NCI-H1436 treated with DMSO at 0.1 percent for 48 hours (cell line): ENCODE results near the gene TEX101.
"Not testable (repeated sequence)": the region's sequence is repeated elsewhere in the genome, so short reads cannot be mapped to it uniquely, and the experiment has no call there.

Source experiments
- DNase-seq: peaks from one replicate; lab custom pipeline; 2025; lab: John Stamatoyannopoulos, UW

TEX101 gene

DNA sequence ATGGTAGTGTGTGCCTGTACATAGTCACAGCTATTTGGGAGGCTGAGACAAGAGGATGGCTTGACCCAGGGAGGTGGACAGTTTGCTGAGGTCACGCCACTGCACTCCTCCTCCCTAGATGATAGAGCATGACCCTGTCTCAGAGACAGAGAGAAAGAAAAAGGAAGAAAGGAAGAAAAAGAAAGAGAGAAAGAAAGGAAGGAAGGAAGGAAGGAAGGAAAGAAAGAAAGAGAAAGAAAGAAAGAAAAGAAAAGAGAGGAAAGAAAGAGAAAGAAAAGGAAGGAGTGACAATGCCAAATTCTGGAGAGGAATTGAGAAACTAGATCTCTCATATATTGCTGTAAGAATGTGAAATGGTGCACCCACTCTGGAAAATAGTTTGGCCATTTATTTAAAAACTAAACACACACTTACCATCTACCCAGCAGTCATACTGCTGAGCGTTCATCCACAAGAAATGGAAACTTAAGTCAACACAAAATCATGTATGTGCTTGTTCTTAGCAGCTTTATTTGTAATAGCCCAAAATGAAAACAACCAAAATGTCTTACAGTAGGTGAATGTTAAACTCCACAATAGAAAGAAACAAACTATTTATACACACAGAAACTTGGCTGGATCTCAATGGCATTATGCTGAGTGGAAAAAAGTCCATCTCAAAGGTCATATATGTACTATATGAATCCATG lies 7.5 kb downstream of the TEX101 start:
- no peak for DNase-seq

DNA sequence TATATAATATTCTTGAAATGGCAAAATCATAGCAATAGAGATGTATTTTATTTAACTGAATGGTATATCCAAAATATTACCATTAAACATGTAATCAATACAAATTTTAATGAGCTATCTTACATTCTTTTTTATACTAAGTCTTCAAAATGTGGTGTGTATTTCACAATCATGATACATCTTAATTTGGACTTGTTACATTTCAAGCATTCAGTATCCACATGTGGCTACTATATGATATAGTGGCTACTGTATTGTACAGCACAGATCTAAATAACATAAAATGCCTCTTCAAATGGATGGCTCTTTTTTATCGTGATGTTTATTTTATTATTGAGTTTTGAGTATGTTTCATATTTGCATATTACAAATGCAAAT lies 8.0 kb downstream of the TEX101 start:
- DNase-seq: no peak

DNA sequence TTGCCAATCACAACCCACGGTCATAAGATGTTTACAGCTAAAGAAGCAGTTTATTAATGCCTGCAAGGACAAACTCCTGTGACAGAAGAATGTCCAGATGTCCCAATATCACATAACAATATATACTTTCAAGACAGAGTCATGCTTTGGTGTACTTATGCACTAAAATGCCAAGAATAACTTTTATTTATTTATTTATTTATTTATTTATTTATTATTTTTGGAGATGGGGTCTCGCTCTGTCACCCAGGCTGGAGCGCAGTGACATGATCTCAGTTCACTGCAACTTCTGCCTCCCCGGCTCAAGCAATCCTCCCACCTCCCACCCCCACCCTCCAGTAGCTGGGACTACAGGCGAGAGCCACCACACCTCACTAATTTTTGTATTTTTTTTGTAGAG lies 9.1 kb downstream of the TEX101 start:
- DNase-seq: no peak

DNA sequence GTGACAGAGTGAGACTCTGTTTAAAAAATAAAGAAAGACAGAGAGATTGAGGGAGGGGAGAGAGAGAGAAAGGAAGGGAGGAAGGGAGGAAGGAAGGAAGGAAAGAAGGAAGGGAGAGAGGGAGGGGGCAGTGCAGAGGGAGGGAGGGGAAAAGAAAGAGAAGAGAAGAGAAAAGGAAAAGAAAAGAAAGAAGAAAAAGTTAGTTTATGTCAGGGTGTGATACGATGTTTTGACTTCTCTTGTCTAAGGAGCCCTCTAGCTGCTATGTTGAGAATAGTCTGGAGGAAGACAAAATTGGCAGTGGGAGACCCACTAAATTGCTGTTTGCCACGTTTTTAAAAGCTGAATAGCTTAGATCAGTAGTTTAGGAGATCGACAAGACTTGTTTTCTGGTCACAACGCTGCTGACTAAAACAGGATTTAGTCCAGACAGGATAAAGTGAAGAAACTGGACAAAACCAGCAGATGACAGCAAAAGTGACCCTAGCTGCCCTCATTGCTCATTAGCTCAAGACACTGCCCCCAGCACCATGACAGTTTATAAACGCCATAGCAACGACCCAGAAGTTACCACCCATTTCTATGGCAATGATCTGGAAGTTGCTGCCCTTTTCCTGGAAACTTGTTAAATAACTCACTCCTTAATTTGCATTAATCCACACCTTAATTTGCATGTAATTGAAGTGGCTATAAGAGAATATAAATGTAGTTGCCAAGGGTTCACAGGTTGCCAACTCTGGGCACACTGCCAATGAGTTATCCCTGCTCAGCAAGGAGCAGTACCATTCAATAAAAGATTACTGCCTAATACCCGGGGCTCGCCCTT lies 11.1 kb downstream of the TEX101 start:
- DNase-seq: no peak

DNA sequence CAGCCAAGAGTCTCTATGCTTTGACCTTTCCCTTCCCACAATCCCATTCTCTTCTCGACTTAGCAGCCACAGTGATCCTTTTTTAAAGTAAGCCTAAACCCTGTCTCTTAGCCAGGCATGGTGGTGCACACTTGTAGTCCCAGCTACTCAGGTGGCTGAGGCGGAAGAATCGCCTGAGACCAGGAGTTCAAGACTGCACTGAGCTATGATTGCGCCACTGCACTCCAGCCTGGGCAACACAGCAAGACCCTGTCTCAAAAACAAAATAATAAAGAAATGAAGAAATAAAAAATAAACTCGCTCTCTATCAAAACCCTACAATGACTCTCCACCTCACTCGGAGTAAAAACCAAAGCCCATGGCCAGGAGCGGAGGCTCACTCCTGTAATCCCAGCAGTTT lies 14.7 kb downstream of the TEX101 start:
- no peak for DNase-seq

DNA sequence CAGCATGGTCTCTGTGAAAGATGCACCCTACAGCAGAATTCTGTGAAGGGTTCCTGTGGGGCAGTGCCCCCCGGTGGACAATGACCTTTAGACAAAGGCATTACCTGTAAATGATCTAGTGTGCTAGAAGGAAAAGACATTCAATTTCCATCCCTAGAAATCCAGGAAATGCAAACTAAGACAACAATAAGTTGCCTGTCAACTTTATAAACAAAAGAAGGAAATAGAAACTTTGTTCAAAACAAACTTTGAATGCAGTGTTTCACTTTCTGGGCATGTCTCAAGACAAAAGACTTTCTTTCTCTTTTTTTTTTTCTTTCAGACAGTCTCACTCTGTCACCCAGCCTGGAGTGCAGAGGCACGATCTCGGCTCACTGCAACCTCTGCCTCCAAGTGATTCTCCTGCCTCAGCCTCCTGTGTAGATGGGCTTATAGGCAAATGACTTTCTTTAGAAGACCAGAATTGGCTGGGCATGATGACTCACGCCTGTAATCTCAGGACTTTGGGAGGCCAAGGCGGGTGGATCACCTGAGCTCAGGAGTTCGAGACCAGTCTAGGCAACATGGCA lies 15.5 kb downstream of the TEX101 start:
- DNase-seq: no peak

DNA sequence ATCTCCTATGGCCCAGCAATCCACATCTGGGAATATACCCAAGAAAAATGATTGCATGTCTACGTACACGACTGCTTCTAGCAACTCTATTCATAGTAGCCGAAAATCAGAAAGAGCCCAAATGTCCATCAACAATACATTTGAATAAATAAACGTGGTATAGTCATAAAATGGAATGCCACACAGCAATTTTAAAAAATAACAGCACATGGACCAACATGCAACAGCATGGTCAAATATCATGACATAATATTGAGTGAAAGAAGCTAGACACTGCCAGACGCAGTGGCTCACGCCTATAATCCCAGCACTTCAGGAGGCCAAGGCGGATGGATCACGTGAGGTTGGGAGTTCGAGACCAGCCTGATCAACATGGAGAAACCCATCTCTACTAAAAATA lies 16.3 kb downstream of the TEX101 start:
- no peak for DNase-seq

DNA sequence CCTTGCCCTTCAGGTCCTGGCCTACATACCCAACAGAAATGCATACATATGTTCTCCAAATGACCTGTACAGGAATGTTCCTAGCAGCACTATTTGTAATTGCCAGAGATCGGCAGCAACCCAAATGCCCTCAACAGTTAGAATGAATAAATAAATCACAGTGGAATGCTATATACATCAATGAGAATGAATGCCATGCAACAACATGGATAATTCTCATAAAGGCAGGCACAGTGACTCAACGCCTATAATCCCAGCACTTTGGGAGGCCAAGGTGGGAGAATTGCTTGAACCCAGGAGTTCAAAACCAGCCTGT lies 18.6 kb downstream of the TEX101 start:
- no peak for DNase-seq

DNA sequence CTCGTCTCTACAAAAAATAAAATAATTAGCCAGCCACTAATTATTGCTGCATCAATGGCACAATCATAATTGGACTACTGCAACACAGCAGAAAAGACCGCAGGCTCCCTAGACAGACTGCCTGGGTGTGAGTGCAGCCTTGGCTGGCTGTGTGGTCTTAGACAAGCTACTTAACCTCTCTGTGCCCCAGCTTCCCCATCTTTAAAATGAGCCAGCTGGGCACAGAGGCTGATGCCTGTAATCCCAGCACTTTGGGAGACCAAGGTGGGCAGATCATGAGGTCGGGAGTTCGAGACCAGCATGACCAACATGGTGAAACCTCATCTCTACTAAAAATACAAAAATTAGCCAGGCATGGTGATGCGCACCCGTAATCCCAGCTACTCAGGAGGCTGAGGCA lies 19.0 kb downstream of the TEX101 start:
- no peak for DNase-seq

DNA sequence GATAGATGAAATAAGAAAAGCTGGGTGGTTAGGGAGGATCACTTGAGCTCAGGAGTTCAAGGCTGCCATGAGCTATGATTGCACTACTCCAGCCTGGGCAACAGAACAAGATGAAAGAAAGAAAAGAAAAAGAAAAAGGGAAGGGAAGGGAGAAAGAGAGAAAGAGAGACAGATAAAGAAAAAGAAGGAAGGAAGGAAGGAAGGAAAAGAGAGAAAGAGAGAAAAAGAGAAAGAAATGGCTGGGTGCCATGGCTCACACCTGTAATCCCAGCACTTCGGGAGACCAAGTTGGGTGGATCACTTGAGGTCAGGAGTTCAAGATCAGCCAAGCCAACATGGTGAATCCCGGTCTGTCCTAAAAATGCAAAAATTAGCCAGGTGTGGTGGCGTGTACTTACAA lies 21.1 kb downstream of the TEX101 start:
- DNase-seq: no peak

DNA sequence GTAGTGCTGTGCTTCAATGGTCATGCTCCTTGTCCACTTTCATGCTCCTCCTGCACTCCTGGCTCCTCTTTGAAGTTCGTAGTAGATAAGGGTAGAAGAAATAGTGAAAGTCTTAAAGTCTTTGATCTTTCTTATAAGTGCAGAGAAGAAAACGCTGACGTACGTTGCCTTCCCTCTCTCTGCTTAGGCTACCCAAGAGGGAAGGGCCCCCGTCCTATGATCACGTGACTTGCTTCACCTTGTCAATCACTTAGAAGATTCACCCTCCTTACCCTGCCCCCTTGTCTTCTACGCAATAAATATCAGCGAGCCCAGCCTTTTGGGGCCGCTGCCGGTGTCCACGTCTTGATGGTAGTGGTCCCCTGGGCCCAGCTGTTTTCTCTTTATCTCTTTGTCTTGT lies 22.6 kb downstream of the TEX101 start:
- not testable (repeated sequence) for DNase-seq

DNA sequence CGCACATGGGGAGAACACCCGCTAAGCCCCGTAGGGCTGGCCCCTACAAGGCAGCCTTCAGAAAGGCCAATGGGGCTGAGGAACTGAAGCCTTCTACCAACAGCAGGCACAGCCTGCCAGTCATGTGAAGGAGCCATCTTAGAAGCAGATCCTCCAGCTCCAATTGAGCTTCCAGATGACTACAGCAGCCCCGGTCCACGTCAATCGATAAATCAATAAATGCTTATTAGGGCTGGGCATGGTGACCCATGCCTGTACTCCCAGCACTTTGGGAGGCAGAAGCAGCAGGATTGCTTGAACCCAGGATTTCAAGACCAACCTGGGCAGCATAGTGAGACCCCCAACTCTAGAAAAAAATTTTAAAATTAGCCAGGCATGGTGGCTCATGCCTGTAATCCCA lies 23.0 kb downstream of the TEX101 start:
- DNase-seq: no peak

DNA sequence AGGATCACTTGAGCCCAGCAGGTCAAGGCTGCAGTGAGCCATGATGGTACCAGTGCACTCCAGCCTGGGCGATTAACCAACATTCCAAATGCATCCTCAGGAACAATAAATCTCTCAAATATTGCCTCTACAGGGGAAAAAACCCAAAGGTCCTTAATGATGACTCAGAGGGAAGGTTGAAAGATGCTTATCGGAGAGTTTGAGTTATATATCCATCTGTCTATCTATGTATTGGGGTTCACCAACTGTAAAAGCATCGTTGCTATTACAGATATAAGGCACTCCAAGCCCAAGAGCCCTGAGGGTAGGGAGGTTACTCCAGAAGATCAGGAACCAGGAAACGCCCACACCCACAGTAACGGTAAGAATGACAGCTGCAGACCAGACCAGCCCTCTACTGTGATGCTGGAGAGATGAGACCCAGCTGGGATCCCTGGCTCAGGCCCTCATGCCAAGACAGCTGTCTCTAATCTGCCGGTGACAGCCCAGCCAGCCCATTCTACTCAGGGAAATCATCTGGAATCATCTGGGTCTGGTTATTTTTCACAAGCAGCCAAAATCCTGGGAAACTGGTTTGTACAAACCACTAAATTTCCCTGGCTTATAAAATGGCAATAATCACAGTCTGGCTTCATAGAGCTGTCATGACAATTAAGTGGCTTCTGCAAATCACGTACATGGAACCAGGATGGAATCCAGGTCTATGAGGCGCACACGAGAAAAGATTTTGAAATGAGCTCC lies 23.8 kb downstream of the TEX101 start:
- no peak for DNase-seq

DNA sequence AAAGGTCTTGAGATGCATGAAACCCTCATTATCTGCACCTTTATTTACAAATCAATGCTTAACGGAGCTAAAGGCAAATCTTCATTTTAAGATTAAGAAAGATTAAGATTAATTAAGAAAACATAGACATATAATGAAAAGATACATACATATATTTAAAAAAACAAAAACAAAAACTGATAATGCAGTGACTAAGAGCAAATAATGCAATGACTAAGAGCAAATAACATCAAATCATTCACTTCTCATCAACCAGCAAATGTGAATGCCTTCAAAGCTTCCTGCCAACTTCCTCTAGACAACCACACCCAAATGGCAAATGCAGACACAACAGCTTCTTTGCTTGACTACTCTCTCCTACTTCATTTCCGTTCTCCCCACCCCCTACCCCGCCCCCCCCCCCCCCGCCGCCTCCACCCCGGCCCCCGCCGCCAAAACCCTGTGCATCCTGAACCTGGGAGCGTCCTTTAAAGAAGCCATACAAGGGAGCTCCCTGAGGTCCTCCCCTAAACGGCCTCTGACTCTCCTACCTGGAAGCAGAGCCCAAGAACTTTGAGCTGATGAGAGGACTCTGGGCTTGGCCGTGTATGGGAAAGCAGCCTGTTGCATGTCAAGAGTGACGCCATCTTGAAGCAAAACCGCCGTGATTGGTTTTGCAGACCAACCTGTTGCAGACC lies 24.5 kb downstream of the TEX101 start:
- no peak for DNase-seq

DNA sequence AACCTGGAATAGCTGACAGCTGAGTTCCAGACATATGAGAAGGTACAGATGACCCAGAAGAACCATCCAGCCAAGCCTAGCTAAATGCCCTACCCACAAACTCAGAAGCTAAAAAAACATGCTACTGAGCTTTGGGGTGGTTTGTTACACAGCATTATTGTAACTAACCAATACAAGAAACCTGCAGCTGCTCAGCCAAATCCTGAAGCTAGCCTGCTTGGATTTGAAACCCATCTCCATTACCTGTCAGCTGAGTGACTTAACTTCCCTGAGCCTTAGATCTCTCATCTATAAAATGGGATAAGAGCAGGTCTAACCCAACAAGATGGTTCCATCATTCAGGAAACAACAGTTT lies 25.0 kb downstream of the TEX101 start:
- no peak for DNase-seq

DNA sequence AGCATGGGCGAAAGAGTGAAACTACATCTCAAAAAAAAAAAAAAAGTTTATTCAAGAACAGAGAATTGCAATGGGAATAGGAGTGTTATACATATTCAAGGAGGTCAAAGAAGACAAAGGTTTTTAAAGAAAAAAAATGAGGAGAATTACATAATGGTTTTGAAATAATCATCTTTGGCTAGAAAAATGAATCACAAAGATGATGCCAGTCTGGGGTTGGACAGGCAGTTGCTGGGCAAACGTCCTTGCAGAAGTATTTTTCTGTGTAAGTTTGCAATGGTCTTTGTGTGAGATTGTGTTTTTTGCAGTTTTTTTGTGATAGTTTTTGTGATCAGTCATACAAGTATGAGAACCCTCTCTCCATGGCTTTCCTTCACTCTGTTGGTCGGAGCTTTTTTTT lies 27.0 kb downstream of the TEX101 start:
- no peak for DNase-seq

DNA sequence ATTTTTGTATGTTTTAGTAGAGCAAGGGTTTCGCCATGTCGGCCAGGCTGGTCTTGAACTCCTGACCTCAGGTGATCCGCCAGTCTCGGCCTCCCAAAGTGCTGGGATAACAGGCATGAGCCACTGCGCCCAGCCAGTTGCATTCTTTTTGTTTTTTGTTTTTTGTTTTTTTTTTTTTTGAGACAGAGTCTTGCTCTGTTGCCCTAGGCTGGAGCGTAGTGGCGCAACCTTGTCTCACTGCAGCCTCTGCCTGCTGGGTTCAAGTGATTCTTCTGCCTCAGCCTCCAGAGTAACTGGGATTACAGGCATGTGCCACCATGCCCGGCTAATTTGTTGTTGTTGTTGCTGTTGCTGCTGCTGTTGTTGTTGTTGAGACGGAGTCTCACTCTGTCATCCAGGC lies 29.4 kb downstream of the TEX101 start:
- DNase-seq: not testable (repeated sequence)

DNA sequence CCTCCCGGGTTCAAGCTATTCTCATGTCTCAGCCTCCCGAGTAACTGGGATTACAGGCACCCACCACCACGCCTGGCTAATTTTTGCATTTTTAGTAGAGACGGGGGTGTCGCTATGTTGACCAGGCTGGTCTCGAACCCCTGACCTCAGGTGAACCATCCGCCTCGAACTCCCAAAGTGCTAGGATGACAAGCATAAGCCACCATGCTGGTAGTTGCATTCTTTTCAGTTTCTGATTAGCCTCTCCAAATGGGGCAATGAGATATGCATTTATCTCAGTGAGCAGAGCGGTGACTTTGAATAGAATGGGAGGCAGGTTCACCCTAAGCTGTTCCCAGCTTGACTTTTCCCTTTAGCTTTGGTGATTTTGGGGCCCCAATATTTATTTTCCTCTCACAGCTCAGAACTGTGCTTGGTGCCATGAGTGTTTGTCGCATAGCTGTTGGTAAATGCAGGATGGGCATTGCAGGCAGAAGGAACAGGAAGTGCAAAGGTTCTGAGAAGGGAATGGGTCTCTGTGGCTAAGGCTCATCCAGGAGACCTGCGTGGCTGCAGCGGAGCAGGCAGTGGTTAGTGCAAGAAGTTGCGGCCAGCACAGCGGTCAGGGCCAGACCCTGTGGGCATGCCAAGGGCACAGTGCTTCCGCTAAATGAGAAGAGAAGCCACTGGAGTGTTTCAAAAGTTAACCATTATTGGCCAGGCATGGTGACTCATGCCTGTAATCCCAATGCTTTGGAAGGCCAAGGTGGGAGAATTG lies 30.0 kb downstream of the TEX101 start:
- no peak for DNase-seq

DNA sequence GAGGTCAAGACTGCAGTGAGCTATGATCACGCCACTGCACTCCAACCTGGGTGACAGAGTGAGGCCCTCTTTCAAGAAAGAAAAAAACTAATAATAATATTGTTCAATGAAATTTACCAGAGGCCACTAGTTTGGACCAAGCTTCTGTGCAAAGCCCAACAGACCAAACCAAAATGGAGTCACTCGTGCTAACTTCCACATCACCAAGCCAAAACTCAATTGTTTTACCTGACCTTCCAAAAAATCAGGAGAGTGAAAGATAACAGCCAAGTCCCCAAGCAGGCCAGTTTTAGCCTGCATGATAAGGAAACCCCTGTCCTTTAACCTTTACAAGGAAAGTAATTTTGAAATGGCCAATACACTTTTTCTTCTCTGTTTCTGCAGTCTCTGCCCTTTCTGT lies 30.7 kb downstream of the TEX101 start:
- no peak for DNase-seq

DNA sequence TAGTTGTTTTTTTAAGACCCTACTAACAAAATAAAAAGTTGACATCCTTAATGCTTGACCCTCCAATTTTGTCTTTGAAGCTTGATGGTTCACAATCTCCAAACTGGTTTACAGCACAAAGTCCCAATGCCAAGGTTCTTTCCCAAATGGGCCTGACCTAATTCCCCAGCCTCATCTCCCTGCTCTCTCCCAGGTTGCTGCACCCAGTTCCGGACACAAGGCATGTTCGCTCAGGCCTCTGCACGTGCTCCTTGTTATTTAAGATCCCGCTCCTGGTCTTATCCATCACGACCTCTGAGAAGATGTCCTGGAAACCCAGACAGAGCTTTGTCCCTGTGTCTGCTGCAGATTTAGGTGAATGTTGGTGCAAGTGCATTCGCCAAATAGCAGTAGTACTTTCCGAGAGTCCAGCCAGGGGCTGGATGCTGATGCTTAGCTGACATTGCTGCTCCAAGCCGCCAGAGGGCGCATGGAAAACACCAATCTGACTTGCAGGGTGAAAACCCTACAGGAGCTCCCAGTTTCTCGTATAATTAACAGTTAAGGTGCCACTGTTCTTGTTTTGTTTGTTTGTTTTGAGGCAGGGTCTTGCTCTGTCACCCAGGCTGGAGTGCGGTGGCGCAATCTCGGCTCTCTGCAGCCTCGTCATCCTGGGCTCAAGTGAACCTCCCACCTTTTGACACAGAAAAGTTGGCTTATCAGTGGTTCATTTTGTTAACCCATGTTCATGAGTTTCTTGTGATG lies 32.2 kb downstream of the TEX101 start:
- DNase-seq: no peak

DNA sequence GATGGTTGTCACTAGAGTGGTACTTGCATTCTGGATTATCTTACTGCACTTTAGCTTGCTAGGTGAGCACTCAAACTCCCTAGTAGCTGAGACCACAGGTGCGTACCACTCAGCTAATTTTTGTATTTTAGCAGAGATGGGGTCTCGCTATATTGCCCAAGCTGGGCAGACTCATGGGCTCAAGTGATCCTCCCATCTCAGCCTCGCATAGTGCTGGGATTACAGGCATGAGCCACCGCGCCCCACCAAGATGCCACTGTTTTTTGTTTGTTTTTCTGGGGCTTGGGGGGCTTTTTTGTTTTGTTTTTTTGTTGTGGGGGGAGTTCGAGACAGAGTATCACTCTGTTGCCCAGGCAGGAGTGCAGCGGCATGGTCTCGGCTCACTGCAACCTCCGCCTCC lies 33.0 kb downstream of the TEX101 start:
- DNase-seq: no peak
